Measurements from ENCODE around the gene FAM240A.

FAM240A gene

DNA sequence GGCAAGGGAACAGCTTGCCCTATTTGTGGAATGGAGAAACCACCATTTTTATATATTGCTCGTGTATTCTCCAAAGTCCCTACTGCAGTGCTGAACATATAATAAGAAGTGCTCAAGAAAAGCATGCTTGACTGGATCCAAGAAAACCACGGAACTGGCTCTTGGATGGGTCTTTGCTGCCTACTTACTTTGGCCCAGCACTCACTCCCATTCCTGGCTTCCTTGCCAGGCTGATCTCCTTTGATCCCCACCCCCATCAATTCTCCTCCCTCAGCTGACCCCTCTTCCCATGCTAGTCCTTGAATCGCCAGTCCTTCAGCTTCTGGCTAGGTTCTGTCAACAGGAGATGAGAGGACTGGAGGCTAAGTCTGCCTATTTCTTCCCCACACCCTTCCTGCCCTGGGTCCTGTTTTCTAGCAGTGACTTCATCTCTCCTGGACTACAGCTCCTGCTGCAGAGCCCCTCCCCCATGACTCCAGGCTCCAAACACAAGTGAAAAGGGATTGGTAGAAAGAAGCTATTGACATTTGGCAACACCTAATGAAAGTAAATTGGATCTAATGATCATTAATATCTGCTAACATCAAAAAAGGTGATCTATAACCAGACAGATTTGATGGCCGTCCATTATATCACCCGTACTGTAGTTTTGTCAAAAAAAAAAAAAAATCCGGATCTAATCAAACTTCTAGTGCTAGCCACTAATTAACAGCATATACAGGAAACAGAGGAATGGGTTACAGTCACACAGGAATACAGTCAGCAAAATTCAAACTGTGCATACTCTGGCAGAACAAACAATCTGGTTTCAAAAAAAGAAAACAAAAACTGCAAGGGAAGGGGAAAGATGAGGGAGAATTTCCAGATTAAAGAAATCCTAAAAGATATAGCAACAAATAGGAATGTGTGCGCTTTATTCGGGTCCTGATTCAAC is 7.8 kb downstream of the FAM240A start:
- DNase-seq (ENCODE audit: low read depth in 1 of 2, low spot score in 1 of 2): peak in 1 of 2 experiments; percentile 14
- TF ChIP-seq JUND (IDR thresholded peaks at IDR 0.05; ENCODE audit: low read depth): no peak
- in situ Hi-C loops (cut with HindIII; ENCODE audit: low pct_unique_long_range_greater_than_20kb, low sequenced_read_pairs): no loop called here

DNA sequence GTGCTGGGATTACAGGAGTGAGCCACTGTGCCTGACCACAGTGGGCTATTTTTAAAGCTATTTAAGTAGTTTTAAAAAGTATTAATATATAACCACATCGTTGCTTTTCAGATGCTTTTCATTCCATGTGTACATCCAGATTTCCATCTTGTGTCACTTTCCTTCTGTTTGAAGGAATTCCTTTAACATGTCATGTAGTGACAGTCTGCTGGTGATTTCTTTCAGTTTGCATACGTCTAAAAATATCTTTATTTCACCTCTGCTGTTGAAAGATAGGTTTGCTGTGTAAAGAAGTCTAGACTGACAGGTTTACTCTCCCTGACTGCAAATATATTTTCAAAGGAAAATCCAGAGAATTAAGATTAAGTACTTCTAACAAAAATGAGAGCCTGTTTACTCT is 12.2 kb downstream of the FAM240A start:
- no peak for TF ChIP-seq JUND (IDR thresholded peaks at IDR 0.05; ENCODE audit: low read depth)
- no peak for DNase-seq (ENCODE audit: low read depth in 1 of 2, low spot score in 1 of 2)
- in situ Hi-C loops (cut with HindIII; ENCODE audit: low pct_unique_long_range_greater_than_20kb, low sequenced_read_pairs): no loop called here

DNA sequence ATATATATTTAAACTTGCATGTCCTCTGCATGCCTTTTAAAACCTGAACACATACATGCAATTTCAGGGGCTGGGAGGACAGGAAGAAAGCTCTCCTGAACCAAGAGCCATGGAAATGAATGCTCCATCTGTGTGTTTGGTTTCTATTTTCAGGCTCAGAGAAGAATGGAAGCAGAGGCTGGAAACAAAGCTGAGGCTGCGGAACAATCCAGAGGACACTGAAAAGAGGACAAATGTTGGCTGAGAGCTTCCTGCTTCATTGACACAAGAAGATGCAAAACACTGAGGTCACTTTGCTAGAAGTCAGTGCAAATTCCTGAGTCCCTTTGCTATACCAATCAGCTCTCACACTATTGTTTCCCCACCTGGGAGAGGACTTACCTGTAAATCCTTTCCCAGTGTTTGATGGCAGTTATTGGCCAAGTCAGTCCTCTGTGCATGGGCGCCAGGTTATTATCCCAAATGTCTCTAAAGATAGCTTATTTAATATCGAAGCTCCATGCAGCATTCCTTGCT is 12.7 kb downstream of the FAM240A start:
- peak in 1 of 2 experiments; percentile 52 for DNase-seq (ENCODE audit: low read depth in 1 of 2, low spot score in 1 of 2)
- no peak for TF ChIP-seq JUND (IDR thresholded peaks at IDR 0.05; ENCODE audit: low read depth)
- in situ Hi-C loops (cut with HindIII; ENCODE audit: low pct_unique_long_range_greater_than_20kb, low sequenced_read_pairs): no loop called here

DNA sequence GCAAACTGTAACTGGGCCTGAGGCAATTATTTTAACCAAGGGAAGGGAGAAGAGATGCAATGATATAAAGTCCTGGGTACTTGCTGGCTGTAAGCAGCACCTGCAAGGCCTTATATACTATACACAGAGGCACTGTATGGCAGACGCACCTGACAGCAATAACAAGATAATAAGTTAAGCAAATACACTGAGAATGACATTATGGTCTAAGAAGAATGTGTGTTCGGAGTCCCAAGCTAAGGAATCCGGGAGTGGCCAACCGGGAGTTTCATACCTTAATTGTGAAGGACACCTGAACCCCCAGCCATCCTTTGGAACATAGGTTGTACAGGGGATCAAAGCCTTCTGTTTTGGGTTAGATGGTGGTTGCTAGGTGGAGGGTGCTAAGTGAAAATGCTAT is 13.7 kb downstream of the FAM240A start:
- TF ChIP-seq JUND (IDR thresholded peaks at IDR 0.05; ENCODE audit: low read depth): no peak
- in situ Hi-C loops (cut with HindIII; ENCODE audit: low pct_unique_long_range_greater_than_20kb, low sequenced_read_pairs): no loop called here
- peak in 1 of 2 experiments; percentile 78 for DNase-seq (ENCODE audit: low read depth in 1 of 2, low spot score in 1 of 2)

DNA sequence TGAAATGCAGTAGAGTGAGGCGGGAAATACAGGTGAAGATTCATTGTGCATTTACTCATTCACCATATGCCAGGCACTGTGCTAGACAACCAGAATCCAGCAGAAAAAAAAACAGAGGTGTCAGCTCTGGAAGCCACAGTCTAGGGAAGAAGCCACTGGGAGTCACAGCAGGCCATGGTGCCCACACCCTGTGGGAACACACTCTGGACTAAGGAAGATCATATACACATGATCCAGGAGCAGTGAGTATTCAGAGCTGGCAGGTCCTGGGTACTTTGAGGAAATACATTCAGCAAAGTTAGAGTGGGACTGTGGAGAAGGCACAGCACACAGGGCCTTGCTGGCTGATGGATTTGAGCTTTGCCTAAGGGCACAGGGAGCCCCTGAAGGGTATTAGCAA is 14.8 kb downstream of the FAM240A start:
- in situ Hi-C loops (cut with HindIII; ENCODE audit: low pct_unique_long_range_greater_than_20kb, low sequenced_read_pairs): no loop called here
- no peak for DNase-seq (ENCODE audit: low read depth in 1 of 2, low spot score in 1 of 2)
- no peak for TF ChIP-seq JUND (IDR thresholded peaks at IDR 0.05; ENCODE audit: low read depth)

DNA sequence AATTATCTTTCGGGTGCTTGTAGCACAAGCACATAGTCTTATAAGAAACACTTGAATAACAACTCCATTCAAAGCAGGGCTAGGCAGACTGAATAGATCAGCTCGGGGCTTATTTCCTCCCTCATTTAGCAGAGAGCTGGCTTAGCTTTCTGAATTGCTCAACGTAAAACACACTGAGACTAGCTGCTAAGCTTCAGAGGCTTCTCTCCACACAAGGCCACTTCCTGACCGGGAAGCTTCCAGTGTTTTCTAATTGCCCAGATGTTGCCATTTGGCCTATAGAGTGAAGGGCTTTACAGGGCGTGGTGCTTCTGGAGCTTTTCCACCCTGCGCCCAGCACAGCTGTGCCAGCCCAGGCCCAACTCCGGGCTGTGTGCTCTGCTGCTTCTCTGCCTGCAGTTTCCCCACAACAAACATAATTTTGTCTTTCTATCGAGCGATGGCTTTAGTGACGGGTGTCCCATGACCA is 16.6 kb downstream of the FAM240A start:
- in situ Hi-C loops (cut with HindIII; ENCODE audit: low pct_unique_long_range_greater_than_20kb, low sequenced_read_pairs): no loop called here
- DNase-seq (ENCODE audit: low read depth in 1 of 2, low spot score in 1 of 2): no peak
- TF ChIP-seq JUND (IDR thresholded peaks at IDR 0.05; ENCODE audit: low read depth): no peak

DNA sequence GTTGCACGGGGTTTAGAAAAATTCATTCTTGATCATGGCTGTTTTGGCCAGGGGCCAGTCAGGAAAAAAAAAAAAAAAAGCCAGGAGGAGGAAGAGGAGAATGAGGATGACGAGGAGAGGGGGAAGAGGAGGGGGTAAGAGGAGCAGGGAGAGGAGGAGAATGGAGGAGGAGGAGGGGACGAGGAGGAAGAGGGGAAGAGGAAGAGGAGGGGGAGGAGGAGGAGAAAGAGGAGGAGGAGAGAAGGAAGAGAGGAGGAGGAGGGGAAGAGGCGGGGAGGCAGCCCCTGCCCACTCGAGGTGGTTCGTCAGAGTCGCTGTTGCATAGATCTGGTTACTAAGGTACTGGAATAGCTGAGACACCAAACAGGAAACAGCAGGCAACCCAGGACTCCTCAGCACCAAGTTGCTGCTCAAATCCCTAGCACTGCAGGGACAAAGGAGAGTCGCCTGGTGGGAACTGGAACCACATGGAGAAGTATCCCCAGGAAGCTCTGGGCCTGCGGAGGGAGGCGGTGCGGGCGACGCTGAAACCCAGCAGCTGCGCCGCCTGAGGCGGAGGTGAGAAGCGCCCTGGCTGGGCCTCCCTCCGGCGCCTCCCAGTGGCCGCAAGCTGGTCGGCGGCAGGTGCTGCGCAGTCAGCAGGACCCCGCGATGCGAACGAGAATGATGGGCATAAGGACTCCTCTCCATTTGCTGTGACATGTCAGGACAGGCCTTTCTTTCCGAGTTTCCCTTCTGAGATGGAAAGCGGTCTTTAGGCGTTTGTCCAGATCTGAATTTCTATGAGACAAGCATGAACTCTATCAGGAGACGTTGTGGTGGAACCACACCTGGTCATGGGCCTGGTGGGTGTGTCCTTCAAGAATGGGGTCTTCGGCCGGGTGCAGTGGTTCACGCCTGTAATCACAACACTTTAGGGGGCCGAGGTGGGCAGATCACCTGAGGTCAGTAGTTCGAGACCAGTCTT is 17.5 kb downstream of the FAM240A start:
- peak; percentile 18 to 80 for DNase-seq (ENCODE audit: low read depth in 1 of 2, low spot score in 1 of 2)
- TF ChIP-seq JUND (IDR thresholded peaks at IDR 0.05; ENCODE audit: low read depth): no peak
- in situ Hi-C loops (cut with HindIII; ENCODE audit: low pct_unique_long_range_greater_than_20kb, low sequenced_read_pairs): no loop called here

DNA sequence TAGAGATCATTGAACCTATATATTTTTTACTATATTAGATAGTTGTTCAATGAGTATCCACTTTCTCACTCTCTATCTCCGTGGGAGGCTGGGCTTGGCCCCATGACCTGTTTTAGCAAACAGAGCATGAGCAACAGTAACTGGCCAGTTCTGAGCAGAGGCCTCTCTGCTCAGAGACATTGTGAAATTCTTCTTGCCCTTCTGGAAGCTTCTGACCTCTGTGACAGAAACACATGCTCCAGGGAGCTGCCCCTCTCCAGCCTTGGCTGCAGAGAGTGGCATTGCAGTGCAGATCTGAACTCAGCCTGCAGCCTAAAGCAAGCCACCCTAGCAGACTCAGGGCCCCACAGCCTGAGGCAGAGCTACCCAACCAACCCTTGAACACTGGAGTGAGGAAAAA is 20.5 kb downstream of the FAM240A start:
- DNase-seq (ENCODE audit: low read depth in 1 of 2, low spot score in 1 of 2): no peak
- in situ Hi-C loops (cut with HindIII; ENCODE audit: low pct_unique_long_range_greater_than_20kb, low sequenced_read_pairs): no loop called here
- TF ChIP-seq JUND (IDR thresholded peaks at IDR 0.05; ENCODE audit: low read depth): no peak

DNA sequence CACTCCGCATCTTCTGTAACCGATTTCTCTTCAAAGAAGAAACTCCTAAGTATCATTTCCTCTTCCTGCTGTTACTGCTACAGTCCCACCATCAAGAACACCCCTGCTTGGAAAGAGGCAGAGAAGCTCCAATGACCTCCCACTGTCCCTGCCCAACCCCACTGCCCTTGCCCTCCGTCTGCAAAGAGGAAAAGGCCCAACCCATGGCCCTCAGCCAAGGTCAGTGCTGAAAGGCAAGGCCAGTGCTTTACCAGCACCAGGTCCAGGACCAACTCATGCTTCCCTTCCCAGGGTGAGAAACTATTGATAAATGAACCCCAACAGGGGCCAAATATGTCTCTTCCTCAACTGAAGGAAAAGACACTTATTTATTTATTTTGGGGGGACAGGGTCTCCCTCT is 22.5 kb downstream of the FAM240A start:
- DNase-seq (ENCODE audit: low read depth in 1 of 2, low spot score in 1 of 2): no peak
- in situ Hi-C loops (cut with HindIII; ENCODE audit: low pct_unique_long_range_greater_than_20kb, low sequenced_read_pairs): no loop called here

DNA sequence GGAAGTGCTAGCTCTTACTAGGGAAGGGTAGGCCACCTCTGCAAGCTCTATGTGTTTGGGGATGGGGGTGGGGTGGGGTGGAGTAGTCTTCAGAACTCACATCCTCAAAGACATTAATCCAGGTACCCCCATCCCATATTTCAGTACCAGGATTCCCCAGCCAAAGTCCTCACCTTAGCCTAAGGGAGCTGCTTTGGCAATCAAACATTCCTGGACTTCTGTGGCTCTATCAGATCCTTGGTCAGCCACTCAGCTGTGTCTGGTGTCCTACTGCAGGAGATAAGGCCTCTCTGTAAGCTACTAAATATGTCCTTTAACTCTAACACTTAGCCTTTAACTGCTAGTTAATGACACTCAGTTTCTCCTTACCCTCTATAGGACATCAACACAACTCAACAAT is 26.9 kb downstream of the FAM240A start:
- DNase-seq (ENCODE audit: low read depth in 1 of 2, low spot score in 1 of 2): no peak
- no peak for TF ChIP-seq JUND (IDR thresholded peaks at IDR 0.05; ENCODE audit: low read depth)
- in situ Hi-C loops (cut with HindIII; ENCODE audit: low pct_unique_long_range_greater_than_20kb, low sequenced_read_pairs): no loop called here

More for the DNA sequence above, 22.5 kb downstream of the FAM240A start:
- TF ChIP-seq JUND (IDR thresholded peaks at IDR 0.05; ENCODE audit: low read depth): no peak

DNA sequence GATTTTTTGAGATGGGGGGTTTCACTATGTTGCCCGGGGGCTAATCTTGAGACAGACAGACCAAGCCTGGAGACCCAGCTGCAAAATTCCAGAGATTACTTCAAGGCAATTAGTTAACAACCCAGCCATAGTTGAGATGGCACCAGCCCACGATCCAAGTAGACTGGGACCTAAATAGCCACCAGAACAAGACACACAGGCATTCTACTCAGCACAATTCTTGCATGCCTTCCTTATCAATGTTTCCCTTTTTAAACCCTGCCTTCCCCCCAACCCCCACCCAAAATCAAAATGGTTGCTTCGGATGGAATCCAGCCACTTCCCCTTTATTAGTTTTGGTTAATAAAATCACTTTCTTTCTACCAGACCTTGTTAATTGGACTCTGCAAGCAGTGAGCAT is 28.6 kb downstream of the FAM240A start:
- TF ChIP-seq JUND (IDR thresholded peaks at IDR 0.05; ENCODE audit: low read depth): no peak
- in situ Hi-C loops (cut with HindIII; ENCODE audit: low pct_unique_long_range_greater_than_20kb, low sequenced_read_pairs): no loop called here
- no peak for DNase-seq (ENCODE audit: low read depth in 1 of 2, low spot score in 1 of 2)

DNA sequence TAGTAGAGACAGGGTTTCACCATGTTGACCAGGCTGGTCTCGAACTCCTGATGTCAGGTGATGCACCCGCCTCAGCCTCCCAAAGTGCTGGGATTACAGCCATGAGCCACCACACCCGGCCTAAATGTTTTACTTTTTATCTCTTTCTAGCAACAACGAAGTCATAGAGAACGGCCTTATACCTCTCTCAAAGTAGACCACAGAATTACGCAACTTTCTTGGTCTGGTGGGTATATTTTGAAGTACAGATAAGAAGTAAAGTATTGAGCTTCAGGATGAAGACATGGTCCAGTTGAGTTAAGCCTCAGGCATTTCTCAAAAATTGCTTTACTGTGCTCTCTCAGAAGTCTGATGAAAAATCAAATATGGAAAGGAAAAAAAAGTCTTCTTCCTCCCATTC is 30.6 kb downstream of the FAM240A start:
- DNase-seq (ENCODE audit: low read depth in 1 of 2, low spot score in 1 of 2): no peak
- in situ Hi-C loops (cut with HindIII; ENCODE audit: low pct_unique_long_range_greater_than_20kb, low sequenced_read_pairs): no loop called here
- TF ChIP-seq JUND (IDR thresholded peaks at IDR 0.05; ENCODE audit: low read depth): no peak
